HepG2 (cell line): Measurements from ENCODE around the gene TUBA1C. TPM values are rescaled to one million over a fixed set of nuclear protein-coding genes. Genes with fewer than 3 reads are reported as not detected.

Source experiments
- ATF1 ChIP-seq: IDR thresholded peaks from 2 replicates; pipeline ENCODE4 v1.6.1; 2016; ENCODE audit warnings: mild to moderate bottlenecking, control low read depth
- CREB1 ChIP-seq, 2 experiments: fragments of 450-650 bp in 1 of 2; IDR thresholded peaks; 2 replicates each; pipeline ENCODE4 v1.6.1; 2016 to 2017; ENCODE audit warnings: control low read depth in 1 of 2, mild to moderate bottlenecking in 1 of 2, missing compliant biosample characterization in 1 of 2, missing genetic modification characterization in 1 of 2
- FOXM1 ChIP-seq: sonication (generic); formaldehyde crosslinking; IDR thresholded peaks from 2 replicates; pipeline ENCODE4 v1.5.0; 2020; ENCODE audit warnings: missing genetic modification reagents
- HDAC1 ChIP-seq: sonication (generic); formaldehyde crosslinking; IDR thresholded peaks from 2 replicates; pipeline ENCODE4 v1.5.1; 2020; ENCODE audit warnings: mild to moderate bottlenecking, missing genetic modification reagents
- KLF12 ChIP-seq: sonication (generic); formaldehyde crosslinking; IDR thresholded peaks from 2 replicates; pipeline ENCODE4 v1.4.0; 2020; ENCODE audit warnings: missing genetic modification reagents, borderline replicate concordance
- MLLT10 ChIP-seq: sonication (generic); formaldehyde crosslinking; IDR thresholded peaks from 2 replicates; pipeline ENCODE4 v1.4.0; 2020; ENCODE audit warnings: missing genetic modification reagents
- SIX1 ChIP-seq: sonication (generic); formaldehyde crosslinking; IDR thresholded peaks from 2 replicates; pipeline ENCODE4 v1.4.0; 2020; ENCODE audit warnings: missing genetic modification reagents, borderline replicate concordance
- SUZ12 ChIP-seq: fragments of 150-350 bp; IDR thresholded peaks from 2 replicates; pipeline ENCODE4 v1.6.1; 2014; ENCODE audit warnings: low read depth, low read length
- TAF1 ChIP-seq: sonication (generic); formaldehyde crosslinking; IDR thresholded peaks from 2 replicates; pipeline ENCODE4 v1.4.0; 2020; ENCODE audit warnings: missing genetic modification reagents
- ZNF138 ChIP-seq: sonication (generic); formaldehyde crosslinking; IDR thresholded peaks from 2 replicates; pipeline ENCODE4 v1.5.0; 2020; ENCODE audit warnings: mild to moderate bottlenecking, low read depth, missing genetic modification reagents
- ZNF317 ChIP-seq: sonication (generic); formaldehyde crosslinking; IDR thresholded peaks from 2 replicates; pipeline ENCODE4 v1.5.0; 2020; ENCODE audit warnings: mild to moderate bottlenecking, missing genetic modification reagents
- ZNF644 ChIP-seq: IDR thresholded peaks from 2 replicates; pipeline ENCODE4 v1.6.1; 2016; ENCODE audit warnings: low read depth
- ZNF850 ChIP-seq: sonication (generic); formaldehyde crosslinking; conservative IDR thresholded peaks from 2 replicates; pipeline ENCODE4 v1.9.0; 2021; ENCODE audit warnings: mild to moderate bottlenecking, missing genetic modification reagents
- polyA plus RNA-seq, 8 experiments: library from polyadenylated mRNA; depleted of rRNA in 3 of 8; stranded (reverse) in 7 of 8; unstranded in 1 of 8; fragments of >200 nt; fragmentation: Illumina TruSeq in 4 of 8; extraction: Trizol in 4 of 8; gene quantifications; 2 replicates each; pipeline versions ENCODE4 v1.2.1 to v1.2.3, GENCODE V29; 2011 to 2016; ENCODE audit warnings: low read depth in 4 of 8, missing spikeins in 1 of 8, mixed read lengths in 1 of 8; ENCODE audit not compliant: insufficient read depth in 1 of 8
- total RNA-seq, 5 experiments: library from RNA; depleted of rRNA; stranded (reverse); fragments of >200 nt; fragmentation: Illumina TruSeq; extraction: Trizol; gene quantifications; 2 replicates each; pipeline ENCODE4 v1.2.3, GENCODE V29; 2016; ENCODE audit warnings: low read depth in 1 of 5
- TF ChIP-seq, protein P1 (sequence below): sonication (generic); formaldehyde crosslinking; IDR thresholded peaks from 2 replicates; pipeline ENCODE4 v1.8.1; 2023; ENCODE audit warnings: missing genetic modification reagents, inconsistent platforms, borderline replicate concordance
- TF ChIP-seq, protein P2 (sequence below): conservative IDR thresholded peaks from 2 replicates; pipeline ENCODE4 v1.6.1; 2018; ENCODE audit warnings: missing genetic modification reagents
- TF ChIP-seq, protein P3 (sequence below): sonication (generic); formaldehyde crosslinking; IDR thresholded peaks from 2 replicates; pipeline ENCODE4 v1.4.0; 2020; ENCODE audit warnings: mild to moderate bottlenecking, missing genetic modification reagents
- TF ChIP-seq, protein P4 (sequence below): IDR thresholded peaks from 2 replicates; pipeline ENCODE4 v1.6.1; 2012; ENCODE audit warnings: inconsistent platforms
- TF ChIP-seq, protein P5 (sequence below): sonication (generic); formaldehyde crosslinking; IDR thresholded peaks from 2 replicates; pipeline ENCODE4 v1.8.1; 2023; ENCODE audit warnings: mild to moderate bottlenecking, missing genetic modification reagents
- TF ChIP-seq, protein P6 (sequence below): sonication (generic); formaldehyde crosslinking; IDR thresholded peaks from 2 replicates; pipeline ENCODE4 v1.5.1; 2020; ENCODE audit warnings: missing genetic modification reagents, mild to moderate bottlenecking, borderline replicate concordance
- TF ChIP-seq, protein P7 (sequence below): sonication (generic); formaldehyde crosslinking; IDR thresholded peaks from 2 replicates; pipeline ENCODE4 v1.5.0; 2020; ENCODE audit warnings: missing genetic modification reagents
- TF ChIP-seq, protein P8 (sequence below): sonication (generic); formaldehyde crosslinking; IDR thresholded peaks from 2 replicates; pipeline ENCODE4 v1.8.0; 2022; ENCODE audit warnings: missing genetic modification reagents, mild to moderate bottlenecking, borderline replicate concordance

TUBA1C gene
- total and polyA plus RNA-seq, 2 of the 13 experiments (the other 11 are each of a cell fraction or from before 2014, with no cell fraction given) = 693 to 1,075 TPM

DNA sequence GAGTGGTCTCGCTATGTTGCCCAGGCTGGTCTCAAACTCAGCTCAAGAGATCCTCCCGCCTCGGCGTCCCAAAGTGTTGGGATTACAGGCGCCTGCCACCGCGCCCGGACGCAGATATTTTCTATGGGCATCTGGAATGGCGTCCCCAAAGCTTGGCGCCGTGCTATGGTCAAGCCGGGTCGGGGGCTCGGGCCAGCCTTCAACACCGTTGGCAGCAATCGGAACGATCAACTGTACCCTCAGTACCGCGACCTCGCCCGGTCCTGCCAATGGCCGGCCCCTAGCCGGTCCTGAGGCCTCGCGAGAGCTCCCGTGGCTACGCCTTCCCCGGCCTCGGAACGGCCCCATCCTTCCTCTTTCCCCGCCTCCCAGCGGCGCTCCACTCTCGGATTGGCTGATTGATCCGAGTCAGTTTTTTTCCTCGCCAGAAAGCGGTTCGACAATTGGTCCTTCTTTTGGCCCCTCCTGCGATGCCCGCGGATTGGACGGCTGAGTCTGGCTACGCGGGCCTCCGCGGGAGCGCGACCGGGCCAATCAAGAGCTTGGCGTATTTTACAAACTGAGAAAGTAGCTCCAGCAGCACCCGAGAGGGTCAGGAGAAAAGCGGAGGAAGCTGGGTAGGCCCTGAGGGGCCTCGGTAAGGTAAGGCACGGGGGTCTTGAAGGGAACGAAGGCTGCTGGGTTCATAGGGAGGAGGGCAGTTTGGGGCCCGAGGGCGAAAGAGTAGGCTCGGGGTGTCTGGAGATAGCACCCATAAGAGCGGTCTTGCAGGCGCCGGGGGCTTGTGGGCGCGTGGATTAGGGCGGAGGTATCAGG, 58.0 kb downstream of the TUBA1C start, which contains the start of gene TROAP (continued):
- TF ChIP-seq, protein P1, sequence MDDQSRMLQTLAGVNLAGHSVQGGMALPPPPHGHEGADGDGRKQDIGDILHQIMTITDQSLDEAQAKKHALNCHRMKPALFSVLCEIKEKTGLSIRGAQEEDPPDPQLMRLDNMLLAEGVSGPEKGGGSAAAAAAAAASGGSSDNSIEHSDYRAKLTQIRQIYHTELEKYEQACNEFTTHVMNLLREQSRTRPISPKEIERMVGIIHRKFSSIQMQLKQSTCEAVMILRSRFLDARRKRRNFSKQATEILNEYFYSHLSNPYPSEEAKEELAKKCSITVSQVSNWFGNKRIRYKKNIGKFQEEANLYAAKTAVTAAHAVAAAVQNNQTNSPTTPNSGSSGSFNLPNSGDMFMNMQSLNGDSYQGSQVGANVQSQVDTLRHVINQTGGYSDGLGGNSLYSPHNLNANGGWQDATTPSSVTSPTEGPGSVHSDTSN (CRISPR knock-in tag) = 0 out of 2 replicates have a peak, but pooled peaks have one; percentile 47
- TF ChIP-seq, protein P2, sequence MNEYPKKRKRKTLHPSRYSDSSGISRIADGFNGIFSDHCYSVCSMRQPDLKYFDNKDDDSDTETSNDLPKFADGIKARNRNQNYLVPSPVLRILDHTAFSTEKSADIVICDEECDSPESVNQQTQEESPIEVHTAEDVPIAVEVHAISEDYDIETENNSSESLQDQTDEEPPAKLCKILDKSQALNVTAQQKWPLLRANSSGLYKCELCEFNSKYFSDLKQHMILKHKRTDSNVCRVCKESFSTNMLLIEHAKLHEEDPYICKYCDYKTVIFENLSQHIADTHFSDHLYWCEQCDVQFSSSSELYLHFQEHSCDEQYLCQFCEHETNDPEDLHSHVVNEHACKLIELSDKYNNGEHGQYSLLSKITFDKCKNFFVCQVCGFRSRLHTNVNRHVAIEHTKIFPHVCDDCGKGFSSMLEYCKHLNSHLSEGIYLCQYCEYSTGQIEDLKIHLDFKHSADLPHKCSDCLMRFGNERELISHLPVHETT (CRISPR knock-in tag) = 0 out of 2 replicates have a peak, but pooled peaks have one; percentile 14
- no peak for TF ChIP-seq ZNF138
- TF ChIP-seq, protein P3, sequence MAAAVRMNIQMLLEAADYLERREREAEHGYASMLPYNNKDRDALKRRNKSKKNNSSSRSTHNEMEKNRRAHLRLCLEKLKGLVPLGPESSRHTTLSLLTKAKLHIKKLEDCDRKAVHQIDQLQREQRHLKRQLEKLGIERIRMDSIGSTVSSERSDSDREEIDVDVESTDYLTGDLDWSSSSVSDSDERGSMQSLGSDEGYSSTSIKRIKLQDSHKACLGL = peak; percentile 54; the same call in 1 of the 2 replicates
- TF ChIP-seq CREB1 (IDR thresholded peaks at IDR 0.05) = peak; percentile 86
- TF ChIP-seq CREB1 (CRISPR knock-in tag; IDR thresholded peaks at IDR 0.05) = peak; percentile 97
- TF ChIP-seq, protein P4, sequence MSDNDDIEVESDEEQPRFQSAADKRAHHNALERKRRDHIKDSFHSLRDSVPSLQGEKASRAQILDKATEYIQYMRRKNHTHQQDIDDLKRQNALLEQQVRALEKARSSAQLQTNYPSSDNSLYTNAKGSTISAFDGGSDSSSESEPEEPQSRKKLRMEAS = peak; percentile 24; the same call in 1 of the 2 replicates
- TF ChIP-seq ZNF644 (CRISPR knock-in tag) = 0 out of 2 replicates have a peak, but pooled peaks have one; percentile 45
- peak; percentile 89 for TF ChIP-seq ATF1 (CRISPR knock-in tag)
- TF ChIP-seq, protein P5, sequence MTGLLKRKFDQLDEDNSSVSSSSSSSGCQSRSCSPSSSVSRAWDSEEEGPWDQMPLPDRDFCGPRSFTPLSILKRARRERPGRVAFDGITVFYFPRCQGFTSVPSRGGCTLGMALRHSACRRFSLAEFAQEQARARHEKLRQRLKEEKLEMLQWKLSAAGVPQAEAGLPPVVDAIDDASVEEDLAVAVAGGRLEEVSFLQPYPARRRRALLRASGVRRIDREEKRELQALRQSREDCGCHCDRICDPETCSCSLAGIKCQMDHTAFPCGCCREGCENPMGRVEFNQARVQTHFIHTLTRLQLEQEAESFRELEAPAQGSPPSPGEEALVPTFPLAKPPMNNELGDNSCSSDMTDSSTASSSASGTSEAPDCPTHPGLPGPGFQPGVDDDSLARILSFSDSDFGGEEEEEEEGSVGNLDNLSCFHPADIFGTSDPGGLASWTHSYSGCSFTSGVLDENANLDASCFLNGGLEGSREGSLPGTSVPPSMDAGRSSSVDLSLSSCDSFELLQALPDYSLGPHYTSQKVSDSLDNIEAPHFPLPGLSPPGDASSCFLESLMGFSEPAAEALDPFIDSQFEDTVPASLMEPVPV (CRISPR knock-in tag) = peak; percentile 39; the same call in 1 of the 2 replicates
- no peak for TF ChIP-seq ZNF850 (CRISPR knock-in tag)
- peak; percentile 96 for TF ChIP-seq FOXM1
- TF ChIP-seq, protein P6, sequence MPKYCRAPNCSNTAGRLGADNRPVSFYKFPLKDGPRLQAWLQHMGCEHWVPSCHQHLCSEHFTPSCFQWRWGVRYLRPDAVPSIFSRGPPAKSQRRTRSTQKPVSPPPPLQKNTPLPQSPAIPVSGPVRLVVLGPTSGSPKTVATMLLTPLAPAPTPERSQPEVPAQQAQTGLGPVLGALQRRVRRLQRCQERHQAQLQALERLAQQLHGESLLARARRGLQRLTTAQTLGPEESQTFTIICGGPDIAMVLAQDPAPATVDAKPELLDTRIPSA = no peak
- peak; percentile 70 for TF ChIP-seq TAF1 (CRISPR knock-in tag)
- peak; percentile 99 for TF ChIP-seq HDAC1
- no peak for TF ChIP-seq SIX1 (CRISPR knock-in tag)
- no peak for TF ChIP-seq MLLT10
- TF ChIP-seq, protein P7, sequence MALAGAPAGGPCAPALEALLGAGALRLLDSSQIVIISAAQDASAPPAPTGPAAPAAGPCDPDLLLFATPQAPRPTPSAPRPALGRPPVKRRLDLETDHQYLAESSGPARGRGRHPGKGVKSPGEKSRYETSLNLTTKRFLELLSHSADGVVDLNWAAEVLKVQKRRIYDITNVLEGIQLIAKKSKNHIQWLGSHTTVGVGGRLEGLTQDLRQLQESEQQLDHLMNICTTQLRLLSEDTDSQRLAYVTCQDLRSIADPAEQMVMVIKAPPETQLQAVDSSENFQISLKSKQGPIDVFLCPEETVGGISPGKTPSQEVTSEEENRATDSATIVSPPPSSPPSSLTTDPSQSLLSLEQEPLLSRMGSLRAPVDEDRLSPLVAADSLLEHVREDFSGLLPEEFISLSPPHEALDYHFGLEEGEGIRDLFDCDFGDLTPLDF (CRISPR knock-in tag) = peak; percentile 68
- TF ChIP-seq, protein P8, sequence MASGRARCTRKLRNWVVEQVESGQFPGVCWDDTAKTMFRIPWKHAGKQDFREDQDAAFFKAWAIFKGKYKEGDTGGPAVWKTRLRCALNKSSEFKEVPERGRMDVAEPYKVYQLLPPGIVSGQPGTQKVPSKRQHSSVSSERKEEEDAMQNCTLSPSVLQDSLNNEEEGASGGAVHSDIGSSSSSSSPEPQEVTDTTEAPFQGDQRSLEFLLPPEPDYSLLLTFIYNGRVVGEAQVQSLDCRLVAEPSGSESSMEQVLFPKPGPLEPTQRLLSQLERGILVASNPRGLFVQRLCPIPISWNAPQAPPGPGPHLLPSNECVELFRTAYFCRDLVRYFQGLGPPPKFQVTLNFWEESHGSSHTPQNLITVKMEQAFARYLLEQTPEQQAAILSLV = peak; percentile 80; the same call in 1 of the 2 replicates
- TF ChIP-seq KLF12 (CRISPR knock-in tag) = 0 out of 2 replicates have a peak, but pooled peaks have one; percentile 8
- TF ChIP-seq ZNF317 (CRISPR knock-in tag) = peak; percentile 37; the same call in 1 of the 2 replicates
- TF ChIP-seq SUZ12 = no peak
